Islet precursor cell (in vitro differentiated cells): ENCODE measurements around the gene NTS.

Experiments used
- DNase-seq: peaks from one replicate; pipeline ENCODE4 v3.0.0-alpha.2; 2018

NTS gene

DNA sequence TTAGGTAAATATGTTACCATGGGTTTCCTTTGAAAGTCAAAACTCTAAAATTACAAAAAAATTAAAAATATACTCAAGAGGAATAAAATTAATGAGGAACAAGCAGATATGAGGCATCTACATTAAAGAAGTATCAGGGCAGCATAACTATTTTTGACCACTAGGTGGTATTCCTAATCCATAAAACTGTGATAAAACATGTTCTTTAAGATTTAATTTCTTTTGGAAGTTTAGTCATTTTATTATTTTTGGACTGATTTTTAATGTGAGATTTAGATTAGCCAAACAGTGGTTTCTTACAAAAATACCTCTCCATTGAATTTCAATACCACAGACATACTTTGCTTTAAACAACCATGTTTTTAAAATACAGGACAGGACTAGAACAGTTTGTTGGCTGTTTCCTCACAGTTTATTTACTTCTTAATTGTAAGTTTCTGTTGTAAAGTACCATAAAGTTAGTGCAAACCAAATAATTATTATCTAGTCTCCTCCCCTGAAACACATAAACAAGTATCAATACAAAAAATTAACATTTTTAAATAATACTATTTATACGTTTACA is 49.8 kb downstream of the NTS start:
- no peak for DNase-seq

GRCh38 chr12:85927166-85927565 is 53.1 kb downstream of the NTS start:
- no peak for DNase-seq
